A549 (cell line): Measurements from ENCODE around the gene PRICKLE1. TPM values are rescaled to one million over a fixed set of nuclear protein-coding genes. Genes with fewer than 3 reads are reported as not detected.

Experiments
- ATAC-seq, 2 experiments: fragments of 200-7000 bp in 1 of 2; fragments of >200 bp in 1 of 2; cut with Nextera tagmentation in 1 of 2; cut with Tn5 transposase in 1 of 2; 3 replicates each; pipeline versions ENCODE4 v1.8.0 to v1.9.1; 2018 to 2020; ENCODE audit warnings: mild to moderate bottlenecking in 1 of 2, moderate library complexity in 1 of 2
- CTCF ChIA-PET: fragments of 300-600 bp; sonication (Branson Sonifier 250); formaldehyde crosslinking; extraction: SDS; loops from one replicate; lab custom pipeline; 2021; ENCODE audit warnings: antibody characterized with exemption, inconsistent platforms; lab: Yijun Ruan, JAX
- POLR2A ChIA-PET: fragments of 350-600 bp; formaldehyde crosslinking; extraction: SDS; loops from one replicate; lab custom pipeline; 2021; ENCODE audit warnings: antibody characterized with exemption, inconsistent platforms; lab: Yijun Ruan, JAX
- DNase-seq, 2 experiments: peaks; one replicate each; pipeline versions ENCODE4 v3.0.0 to v3.0.0-alpha.2; 2011 to 2016; ENCODE audit warnings: low read depth in 1 of 2, low spot score in 1 of 2
- FAIRE-seq: peaks from 2 replicates; lab custom pipeline; 2011; peaks lifted over from hg19 to GRCh38; lab: Jason Lieb, UNC
- H3K27ac ChIP-seq, 2 experiments: fragments of >200 bp; sonication (Bioruptor Twin); formaldehyde crosslinking; 3 replicates each; pipeline ENCODE4 v1.5.1; 2016 to 2017
- H3K4me1 ChIP-seq: fragments of >200 bp; sonication (Bioruptor Twin); formaldehyde crosslinking; 3 replicates; pipeline ENCODE4 v1.6.1; 2016
- H3K4me2 ChIP-seq: fragments of >200 bp; sonication (Bioruptor Twin); formaldehyde crosslinking; 3 replicates; pipeline ENCODE4 v1.6.1; 2016
- H3K4me3 ChIP-seq: fragments of >200 bp; sonication (Bioruptor Twin); formaldehyde crosslinking; 3 replicates; pipeline ENCODE4 v1.5.1; 2016
- H3K9me3 ChIP-seq: fragments of >200 bp; sonication (Bioruptor Twin); formaldehyde crosslinking; 3 replicates; pipeline ENCODE4 v1.6.1; 2016
- BHLHE40 ChIP-seq: IDR thresholded peaks from 2 replicates; pipeline ENCODE4 v1.6.1; 2012; ENCODE audit warnings: low read depth, low read length, inconsistent platforms
- CBX8 ChIP-seq: fragments of 200-600 bp; sonication (generic); IDR thresholded peaks from 2 replicates; pipeline ENCODE4 v1.6.1; 2016
- CHD4 ChIP-seq: fragments of 200-600 bp; sonication (generic); IDR thresholded peaks from 2 replicates; pipeline ENCODE4 v1.6.1; 2016; ENCODE audit warnings: antibody characterized with exemption, mild to moderate bottlenecking, borderline replicate concordance
- EP300 ChIP-seq, 2 experiments: fragments of >200 bp; sonication (Bioruptor Twin); formaldehyde crosslinking; IDR thresholded peaks; 2 replicates in 1 of 2; 3 replicates in 1 of 2; pipeline ENCODE4 v1.6.1; 2016 to 2017
- ESRRA ChIP-seq: fragments of 150-350 bp; IDR thresholded peaks from 2 replicates; pipeline ENCODE4 v1.6.1; 2014; ENCODE audit warnings: mild to moderate bottlenecking, low read length, borderline replicate concordance
- FOSL2 ChIP-seq, 2 experiments: fragments of 450-650 bp in 1 of 2; fragments of >200 bp in 1 of 2; sonication (Bioruptor Twin) in 1 of 2; formaldehyde crosslinking; IDR thresholded peaks; 2 replicates each; pipeline versions ENCODE4 v1.5.0 to v1.6.1; 2016 to 2020; ENCODE audit warnings: mild to moderate bottlenecking in 1 of 2, moderate library complexity in 1 of 2
- JUN ChIP-seq, 2 experiments: fragments of >200 bp; sonication (Bioruptor Twin); formaldehyde crosslinking; IDR thresholded peaks; 2 replicates in 1 of 2; 3 replicates in 1 of 2; pipeline ENCODE4 v1.6.1; 2016 to 2017
- NPAS2 ChIP-seq: fragments of 250-450 bp; sonication (Bioruptor Pico); IDR thresholded peaks from 2 replicates; pipeline ENCODE4 v1.8.0; 2022; ENCODE audit warnings: mild to moderate bottlenecking, moderate library complexity, borderline replicate concordance
- POLR2A ChIP-seq: IDR thresholded peaks from 2 replicates; pipeline ENCODE4 v1.6.1; 2012; ENCODE audit warnings: mild to moderate bottlenecking, low read length
- SREBF2 ChIP-seq: fragments of 450-650 bp; IDR thresholded peaks from 2 replicates; pipeline ENCODE4 v1.6.1; 2014; ENCODE audit warnings: mild to moderate bottlenecking, moderate library complexity
- ZC3H11A ChIP-seq: fragments of 450-650 bp; IDR thresholded peaks from 2 replicates; pipeline ENCODE4 v1.6.1; 2014; ENCODE audit warnings: antibody characterized with exemption, mild to moderate bottlenecking
- ZSCAN20 ChIP-seq: fragments of 250-450 bp; sonication (Bioruptor Pico); IDR thresholded peaks from 2 replicates; pipeline ENCODE4 v1.8.0; 2022; ENCODE audit warnings: mild to moderate bottlenecking, moderate library complexity
- WGBS: methylation state at CpG from one replicate; pipeline ENCODE4 v1.1.6; 2017; ENCODE audit errors: missing lambda C conversion rate; 5-methylcytosine and 5-hydroxymethylcytosine counted together
- polyA plus RNA-seq, 4 experiments: library from polyadenylated mRNA; depleted of rRNA in 3 of 4; stranded (reverse); fragments of >200 nt; fragmentation: RNase III in 1 of 4; extraction: RNeasy Plus Mini Kit Qiagen cat#74134 plus additional on column Dnase treatment in 1 of 4; gene quantifications; 2 replicates in 3 of 4; 3 replicates in 1 of 4; pipeline ENCODE4 v1.2.3, GENCODE V29; 2011 to 2017
- TF ChIP-seq, protein P1 (sequence below): fragments of >200 bp; sonication (Bioruptor Twin); formaldehyde crosslinking; IDR thresholded peaks from 2 replicates; pipeline ENCODE4 v1.6.1; 2016
- TF ChIP-seq, protein P2 (sequence below): fragments of >200 bp; sonication (Bioruptor Twin); formaldehyde crosslinking; IDR thresholded peaks from 3 replicates; pipeline ENCODE4 v1.5.1; 2016
- TF ChIP-seq, protein P3 (sequence below): fragments of 250-450 bp; sonication (Bioruptor Pico); IDR thresholded peaks from 2 replicates; pipeline ENCODE4 v1.5.0; 2020; ENCODE audit warnings: low read depth, mild to moderate bottlenecking, moderate library complexity

Gene PRICKLE1
- polyA plus RNA-seq, 2 of the 4 experiments (the other 2 are of a cell fraction) = 1.5 to 1.8 TPM

DNA sequence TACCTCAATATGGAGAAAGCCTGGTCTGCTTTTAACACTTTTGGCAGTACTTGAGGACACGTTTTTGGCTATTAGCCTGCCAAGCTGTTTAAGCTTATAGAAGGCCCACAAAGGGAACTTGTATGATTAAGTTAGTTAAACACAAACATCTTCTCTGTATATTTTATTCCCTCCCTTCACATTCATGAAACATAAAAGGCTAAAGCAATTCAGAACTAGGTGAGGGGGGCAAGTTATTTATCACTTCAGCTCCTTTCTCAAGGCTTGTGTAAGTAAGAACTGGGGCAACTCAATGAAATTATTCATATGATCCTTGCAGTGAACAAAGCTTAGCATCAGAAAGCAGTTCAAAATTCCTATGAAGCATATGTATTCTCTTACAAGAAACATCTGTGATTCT is 7.5 kb downstream of the PRICKLE1 start:
- no peak overlapping the region for H3K4me3 ChIP-seq
- POLR2A ChIA-PET = no interaction called here
- no peak overlapping the region for H3K27ac ChIP-seq
- DNase-seq (no peak), FAIRE-seq (no peak), ATAC-seq (no peak)
- no peaks in the 10 kb centered on the region for H3K9me3 ChIP-seq
- no peak overlapping the region for H3K4me2 ChIP-seq
- TF ChIP-seq NPAS2 (CRISPR knock-in tag) = no peak
- no peak for TF ChIP-seq ESRRA
- TF ChIP-seq ZSCAN20 (CRISPR knock-in tag) = no peak
- TF ChIP-seq JUN (IDR thresholded peaks at IDR 0.05) = no peak
- no peak for TF ChIP-seq FOSL2 (IDR thresholded peaks at IDR 0.05)
- no peak for TF ChIP-seq FOSL2 (CRISPR knock-in tag; IDR thresholded peaks at IDR 0.05)
- TF ChIP-seq CBX8 = no peak
- TF ChIP-seq POLR2A = no peak
- CTCF ChIA-PET = interaction anchor here (1.3 kb wide), 1 partner anchor 13 kb away, joined by 4 read pairs; no protein-coding TSS in a partner anchor
- no peaks in the 10 kb centered on the region; the same call in 2 of the 3 replicates for H3K4me1 ChIP-seq
- WGBS = 7% methylated on average over 1 of the region's 1 CpG

DNA sequence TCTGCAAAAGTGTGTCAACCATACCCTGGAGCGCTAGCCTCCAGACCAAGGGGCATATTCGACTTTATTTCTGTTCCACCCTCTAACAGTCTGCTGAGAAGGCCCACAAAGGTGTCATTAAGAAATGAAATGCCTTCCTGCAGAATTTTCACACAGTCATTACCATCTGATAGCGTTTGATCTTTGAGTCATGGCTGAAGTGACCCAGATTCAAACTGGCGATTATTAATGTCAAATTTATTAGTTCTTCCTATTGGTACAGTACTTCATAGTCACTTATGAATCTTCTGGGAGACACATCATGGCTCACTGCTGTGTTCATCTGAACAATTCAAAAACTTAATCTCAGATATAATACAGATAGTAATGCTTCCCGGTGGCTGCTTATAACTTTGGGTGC is 13.2 kb downstream of the PRICKLE1 start:
- FAIRE-seq (no peak), ATAC-seq (no peak), DNase-seq (no peak)
- no peaks in the 10 kb centered on the region for H3K9me3 ChIP-seq
- no peaks in the 10 kb centered on the region for H3K4me1 ChIP-seq
- no peak overlapping the region for H3K4me3 ChIP-seq
- H3K4me2 ChIP-seq = no peak overlapping the region
- TF ChIP-seq, protein P1, sequence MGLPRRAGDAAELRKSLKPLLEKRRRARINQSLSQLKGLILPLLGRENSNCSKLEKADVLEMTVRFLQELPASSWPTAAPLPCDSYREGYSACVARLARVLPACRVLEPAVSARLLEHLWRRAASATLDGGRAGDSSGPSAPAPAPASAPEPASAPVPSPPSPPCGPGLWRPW = no peak
- CTCF ChIA-PET = no interaction called here
- WGBS = 52% methylated on average over 5 of the region's 5 CpGs
- POLR2A ChIA-PET = no interaction called here
- no peak overlapping the region for H3K27ac ChIP-seq

DNA sequence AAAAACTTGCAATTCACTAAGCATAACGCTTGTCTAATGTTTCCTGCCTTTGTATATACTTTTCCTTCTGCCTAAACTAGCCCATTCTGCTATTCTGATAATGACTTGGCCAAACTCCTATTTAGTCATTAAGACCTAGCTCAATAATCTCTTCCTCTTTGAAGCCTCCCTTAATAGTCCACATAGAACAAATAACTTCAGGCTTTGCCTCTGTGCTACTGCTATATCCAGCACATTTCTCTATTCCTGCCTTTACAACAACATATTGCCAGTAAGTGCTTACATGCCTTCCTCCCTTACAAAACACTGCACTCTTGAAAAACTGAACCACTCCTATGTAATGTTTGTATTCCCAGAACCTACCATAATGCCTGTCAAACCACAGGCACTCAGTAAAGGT is 13.8 kb downstream of the PRICKLE1 start:
- Histone ChIP-seq H3K4me1 (no peaks in the 10 kb centered on the region), H3K4me2 (no peak overlapping the region), H3K9me3 (no peaks in the 10 kb centered on the region), H3K27ac (no peak overlapping the region), H3K4me3 (no peak overlapping the region)
- ATAC-seq (no peak), DNase-seq (no peak), FAIRE-seq (no peak)
- 35% methylated on average over 1 of the region's 1 CpG for WGBS
- ChIA-PET POLR2A (no interaction called here), CTCF (no interaction called here)
- TF ChIP-seq CHD4 (no peak), ZC3H11A (no peak)
- TF ChIP-seq, protein P2, sequence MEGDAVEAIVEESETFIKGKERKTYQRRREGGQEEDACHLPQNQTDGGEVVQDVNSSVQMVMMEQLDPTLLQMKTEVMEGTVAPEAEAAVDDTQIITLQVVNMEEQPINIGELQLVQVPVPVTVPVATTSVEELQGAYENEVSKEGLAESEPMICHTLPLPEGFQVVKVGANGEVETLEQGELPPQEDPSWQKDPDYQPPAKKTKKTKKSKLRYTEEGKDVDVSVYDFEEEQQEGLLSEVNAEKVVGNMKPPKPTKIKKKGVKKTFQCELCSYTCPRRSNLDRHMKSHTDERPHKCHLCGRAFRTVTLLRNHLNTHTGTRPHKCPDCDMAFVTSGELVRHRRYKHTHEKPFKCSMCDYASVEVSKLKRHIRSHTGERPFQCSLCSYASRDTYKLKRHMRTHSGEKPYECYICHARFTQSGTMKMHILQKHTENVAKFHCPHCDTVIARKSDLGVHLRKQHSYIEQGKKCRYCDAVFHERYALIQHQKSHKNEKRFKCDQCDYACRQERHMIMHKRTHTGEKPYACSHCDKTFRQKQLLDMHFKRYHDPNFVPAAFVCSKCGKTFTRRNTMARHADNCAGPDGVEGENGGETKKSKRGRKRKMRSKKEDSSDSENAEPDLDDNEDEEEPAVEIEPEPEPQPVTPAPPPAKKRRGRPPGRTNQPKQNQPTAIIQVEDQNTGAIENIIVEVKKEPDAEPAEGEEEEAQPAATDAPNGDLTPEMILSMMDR = no peak
- TF ChIP-seq, protein P3, sequence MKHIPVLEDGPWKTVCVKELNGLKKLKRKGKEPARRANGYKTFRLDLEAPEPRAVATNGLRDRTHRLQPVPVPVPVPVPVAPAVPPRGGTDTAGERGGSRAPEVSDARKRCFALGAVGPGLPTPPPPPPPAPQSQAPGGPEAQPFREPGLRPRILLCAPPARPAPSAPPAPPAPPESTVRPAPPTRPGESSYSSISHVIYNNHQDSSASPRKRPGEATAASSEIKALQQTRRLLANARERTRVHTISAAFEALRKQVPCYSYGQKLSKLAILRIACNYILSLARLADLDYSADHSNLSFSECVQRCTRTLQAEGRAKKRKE (CRISPR knock-in tag) = no peak
- TF ChIP-seq, all 56 proteins: peak for 0

- Histone ChIP-seq H3K9me3 (no peaks in the 10 kb centered on the region), H3K27ac (no peak overlapping the region), H3K4me3 (no peak overlapping the region), H3K4me2 (no peak overlapping the region)
- DNase-seq (no peak), ATAC-seq (no peak)
- POLR2A ChIA-PET = no interaction called here
- CTCF ChIA-PET = interaction anchor here (0.6 to 1.9 kb wide), 3 partner anchors 32 to 708 kb away, joined by 3 to 8 read pairs (median 4); no protein-coding TSS in a partner anchor
- no peak for TF ChIP-seq SREBF2
- no peak for TF ChIP-seq CHD4
- TF ChIP-seq BHLHE40 = no peak
- TF ChIP-seq JUN (IDR thresholded peaks at IDR 0.05) = no peak
- no peak for TF ChIP-seq EP300 (IDR thresholded peaks at IDR 0.05)
- TF ChIP-seq, all 56 proteins: peak for 0
- H3K4me1 ChIP-seq = no peaks in the 10 kb centered on the region
- no peak for FAIRE-seq
These were observed 14.7 kb downstream of the PRICKLE1 start for GRCh38 chr12:42574851-42575266.
